Activated gamma-delta T cell (primary cell): ENCODE measurements around the gene FTO.

Experiments used
- DNase-seq: peaks from one replicate; lab custom pipeline; 2025; lab: John Stamatoyannopoulos, UW

The FTO gene

DNA sequence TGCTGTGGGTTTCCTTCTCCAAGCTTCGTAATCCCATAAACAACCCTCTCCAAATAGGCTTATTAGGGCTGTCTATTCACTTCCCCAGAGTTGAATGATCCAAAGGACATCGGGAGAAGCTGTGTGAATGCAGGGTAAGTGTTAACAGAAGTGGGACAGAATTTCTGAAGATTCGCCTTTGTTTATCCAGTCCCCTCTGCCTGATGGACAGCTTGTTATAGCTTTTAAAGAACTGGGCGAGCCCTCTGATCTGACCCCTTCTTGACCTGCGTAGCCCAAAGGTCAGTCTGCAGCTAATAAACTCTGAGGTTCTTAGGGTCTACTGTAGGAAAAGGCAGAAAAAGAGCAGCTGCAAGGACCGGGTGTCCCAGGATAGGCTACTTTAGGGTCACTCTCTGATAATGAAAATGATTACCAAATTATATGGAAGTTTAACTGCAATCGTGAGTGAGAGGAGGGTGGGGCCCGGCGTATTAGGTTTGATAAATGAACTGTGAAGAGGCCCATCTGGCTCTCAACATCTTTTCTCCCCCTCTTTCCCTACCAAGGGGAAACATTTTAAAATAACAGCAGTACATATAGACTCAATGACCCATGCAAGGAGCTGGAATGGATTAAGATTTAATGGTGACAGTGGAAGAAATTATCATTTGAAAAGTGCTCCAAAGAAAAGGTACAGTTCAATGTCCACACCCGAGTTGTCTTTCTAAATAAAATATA is 233.4 kb downstream of the FTO start:
- no peak for DNase-seq

GRCh38 chr16:53944025-53944424 is 240.1 kb downstream of the FTO start:
- DNase-seq: no peak

DNA sequence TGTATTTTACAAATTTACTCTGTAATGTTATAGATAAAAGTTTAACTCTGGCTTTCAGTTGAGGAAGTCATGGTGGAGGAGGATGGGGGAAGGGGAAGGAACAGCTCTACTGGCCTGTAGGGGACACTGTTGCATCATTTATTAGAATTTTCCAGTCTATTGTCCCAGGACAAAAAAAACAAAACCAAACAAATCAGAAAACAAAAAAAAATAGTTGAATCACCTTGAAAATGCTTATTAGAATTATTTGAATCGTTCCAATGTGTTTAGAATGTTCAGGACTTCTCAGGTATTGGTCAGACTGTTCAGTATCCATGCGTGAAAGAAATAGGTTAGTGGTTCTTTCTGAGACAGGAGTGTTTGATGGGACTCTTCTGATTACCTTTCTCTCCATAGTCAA is 242.0 kb downstream of the FTO start:
- DNase-seq: no peak

- DNase-seq: no peak
Observed at GRCh38 chr16:53946746-53947386, 242.9 kb downstream of the FTO start.

GRCh38 chr16:53947642-53948041 is 243.7 kb downstream of the FTO start:
- DNase-seq: no peak

GRCh38 chr16:53948326-53948725 is 244.4 kb downstream of the FTO start:
- DNase-seq: no peak

DNA sequence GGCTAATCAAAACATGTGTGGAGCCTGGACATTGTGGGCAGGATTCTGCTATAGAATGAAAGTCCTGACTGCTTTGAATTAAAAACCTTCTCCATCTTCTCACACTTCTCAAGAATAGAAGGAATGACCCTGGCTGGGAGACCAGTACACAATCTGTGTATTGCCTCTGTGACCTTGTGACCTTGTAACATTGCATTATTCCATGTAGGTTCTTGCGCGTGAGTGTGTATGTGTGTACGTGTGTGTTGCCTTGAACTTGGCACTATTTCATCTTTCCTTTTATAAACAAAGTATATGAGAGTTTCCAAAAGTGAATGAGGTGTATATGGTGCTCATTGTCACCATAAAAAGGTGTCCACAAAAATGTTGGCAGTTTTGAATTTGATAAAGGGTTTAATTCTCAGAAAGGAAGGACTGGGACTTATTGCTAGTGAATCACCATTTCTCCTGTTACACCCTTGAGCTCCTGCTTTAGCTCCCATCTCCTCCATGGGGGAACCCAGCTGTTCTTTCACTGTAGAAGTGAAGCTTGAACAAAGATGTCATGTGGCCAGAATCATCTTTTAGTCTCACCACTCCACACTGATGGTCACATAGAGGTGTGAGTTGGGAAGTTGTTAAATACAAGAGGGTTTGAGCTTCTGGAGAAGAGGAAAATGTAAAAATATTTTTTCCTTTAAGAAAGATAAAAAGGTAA is 244.9 kb downstream of the FTO start:
- no peak for DNase-seq

DNA sequence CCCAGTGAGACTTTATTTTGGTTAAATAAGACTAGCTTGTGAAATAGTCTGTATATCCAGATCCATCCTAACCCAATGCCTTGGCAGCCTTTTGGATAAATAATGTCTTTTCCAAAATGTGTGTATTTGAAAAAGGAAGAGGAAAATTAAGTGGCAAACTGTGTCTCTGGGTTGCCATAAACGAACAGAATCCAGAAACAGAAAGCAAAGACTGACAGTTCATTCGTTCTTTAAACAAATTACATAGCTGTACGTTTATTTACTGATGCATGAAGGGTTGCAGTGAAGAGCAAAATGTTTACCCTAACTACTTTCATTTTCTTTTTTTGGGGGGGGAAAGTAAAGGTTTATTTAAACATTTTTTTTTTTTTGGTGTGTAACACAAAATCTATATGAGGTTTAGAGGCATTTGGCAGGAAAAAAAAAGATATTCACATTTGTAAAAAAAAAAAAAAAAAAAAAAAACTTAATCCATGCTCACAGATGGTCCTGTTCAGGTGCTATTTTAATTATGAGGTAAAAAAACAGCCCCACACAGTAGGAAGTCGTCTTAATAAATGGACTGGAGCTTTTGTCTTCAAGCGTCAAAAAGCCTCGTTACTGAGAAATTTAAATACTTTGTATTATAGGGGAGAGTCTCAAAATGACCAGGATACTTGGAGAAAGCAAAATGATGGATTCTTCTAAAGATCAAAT is 245.9 kb downstream of the FTO start:
- DNase-seq: no peak

- DNase-seq: no peak
Observed at GRCh38 chr16:53950677-53951076, 246.7 kb downstream of the FTO start.

GRCh38 chr16:53952215-53953208 is 248.6 kb downstream of the FTO start:
- DNase-seq: no peak

GRCh38 chr16:53953336-53953735 is 249.4 kb downstream of the FTO start:
- DNase-seq: no peak

- DNase-seq: no peak
Observed at GRCh38 chr16:53955221-53955875, 251.4 kb downstream of the FTO start.

GRCh38 chr16:53958341-53958880 is 254.5 kb downstream of the FTO start:
- no peak for DNase-seq

DNA sequence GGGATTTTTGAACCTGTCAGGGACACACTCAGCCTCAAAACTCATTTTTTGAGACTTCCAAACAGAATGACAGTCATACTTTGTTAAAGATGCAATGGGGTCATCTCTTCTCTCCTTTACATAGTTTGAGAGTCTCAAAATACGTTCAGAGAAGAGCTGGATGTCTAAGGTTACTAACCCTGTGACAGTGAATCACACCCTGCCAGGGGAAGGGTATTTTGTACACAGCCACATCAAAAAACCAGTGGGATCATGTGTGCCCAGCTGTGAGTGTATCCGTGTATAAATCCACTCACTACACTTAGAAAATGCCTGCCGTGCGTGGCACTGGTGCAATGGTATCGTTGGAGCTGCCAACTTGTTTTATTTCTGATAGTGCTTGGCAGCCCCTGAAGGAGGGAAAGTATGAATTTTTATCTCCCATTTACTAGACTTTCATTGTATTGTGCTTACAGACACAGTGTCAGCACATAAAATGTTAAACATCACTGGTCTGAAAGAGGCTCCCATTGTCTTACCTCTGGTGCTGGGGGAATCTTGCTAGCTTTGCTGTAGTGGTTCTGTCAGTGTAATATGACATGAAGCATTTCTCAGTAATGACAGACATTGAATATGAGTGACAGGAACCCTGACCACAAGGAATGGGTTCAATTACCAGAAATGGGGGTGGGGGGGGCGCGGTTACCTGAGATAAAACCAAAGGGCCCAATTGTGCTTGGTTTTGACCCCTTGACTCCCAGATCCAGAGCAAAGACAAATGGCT is 256.3 kb downstream of the FTO start:
- DNase-seq: no peak

GRCh38 chr16:53960954-53961616 is 257.1 kb downstream of the FTO start:
- no peak for DNase-seq

DNA sequence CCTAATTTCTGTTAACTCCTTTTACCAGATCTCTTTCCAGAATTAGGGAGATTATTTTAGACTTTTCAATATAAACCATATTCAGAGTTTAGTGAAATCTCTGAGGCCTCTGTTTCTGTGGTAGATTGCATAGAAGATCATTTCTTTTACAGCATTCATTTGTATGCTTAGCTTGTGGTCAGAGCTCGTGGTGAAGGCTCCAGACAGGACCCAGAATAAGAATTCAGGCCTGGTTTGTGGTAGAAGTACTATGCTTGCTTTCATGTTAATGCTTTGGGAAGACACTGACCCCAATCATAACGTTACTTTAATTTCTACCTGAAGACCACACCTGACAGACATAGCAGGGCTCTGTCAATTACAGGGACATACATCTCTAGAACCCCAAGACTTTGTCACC is 258.1 kb downstream of the FTO start:
- DNase-seq: no peak

DNA sequence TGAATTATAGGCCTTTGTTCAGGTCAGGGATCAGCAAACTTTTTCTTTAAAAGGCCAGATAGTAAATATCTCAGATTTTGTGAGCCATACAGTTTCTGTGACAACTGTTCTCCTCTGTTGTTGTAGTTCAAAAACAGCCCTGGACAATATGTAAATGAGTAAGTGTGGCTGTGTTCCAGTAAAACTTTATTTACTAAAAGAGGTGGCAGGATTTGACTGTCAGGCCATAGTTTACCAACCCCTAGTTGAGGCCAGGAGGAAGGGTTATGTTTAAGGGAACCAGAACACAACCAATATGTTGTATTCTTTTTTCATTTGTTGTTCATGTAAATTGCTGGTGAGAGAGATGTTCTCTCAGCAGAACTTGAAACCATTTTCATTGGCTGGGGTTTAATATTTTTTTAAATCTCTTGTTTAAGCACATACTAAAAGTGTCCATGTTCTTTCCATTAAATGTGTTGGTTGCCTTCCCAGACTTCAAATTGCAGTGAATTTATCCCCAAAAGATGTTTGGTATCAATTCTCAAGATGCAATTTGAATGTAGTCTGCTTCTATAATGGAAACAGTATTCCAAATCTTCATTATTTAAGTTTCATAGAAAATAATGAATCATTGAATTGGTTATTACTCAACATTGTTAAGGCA is 260.3 kb downstream of the FTO start:
- no peak for DNase-seq

DNA sequence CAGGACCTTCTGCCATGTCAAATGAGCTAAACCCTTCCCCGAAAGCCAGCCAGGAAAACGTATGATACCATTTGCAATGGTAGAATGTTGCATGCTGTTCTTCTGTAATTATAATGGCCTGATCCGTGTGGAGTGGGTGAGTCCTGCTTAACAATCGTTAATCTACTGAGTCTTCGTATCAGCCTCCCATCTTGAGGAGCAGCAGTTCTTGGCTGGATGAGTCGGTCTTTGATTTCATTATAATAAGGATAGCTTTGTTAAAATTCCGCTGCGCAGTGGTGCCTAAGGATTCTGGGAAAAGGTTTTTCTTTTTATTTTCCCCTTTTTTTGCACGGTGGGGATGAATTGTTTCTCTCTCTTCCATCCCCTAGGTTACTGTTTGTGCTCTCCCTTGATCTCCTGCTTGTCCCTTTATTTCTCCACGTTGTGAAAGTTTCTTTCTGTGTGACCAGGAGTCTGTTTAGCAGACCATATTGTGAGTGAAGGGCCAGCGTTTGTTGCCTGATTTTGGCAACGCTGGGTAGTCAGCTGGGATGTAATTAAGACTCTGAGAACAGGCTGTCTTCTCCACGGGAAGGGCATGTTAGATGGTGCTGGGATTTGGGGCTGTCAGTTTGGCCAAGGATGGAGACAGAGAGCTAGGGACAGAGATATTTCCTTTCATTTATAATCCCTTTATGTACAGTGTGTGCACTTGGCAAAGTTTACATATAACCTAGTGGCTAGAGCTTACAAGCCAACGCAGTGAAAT is 263.0 kb downstream of the FTO start:
- no peak for DNase-seq
